Coronary artery (tissue), 2 donors: ENCODE data around the gene FADS3.

Source experiments
- DNase-seq: peaks from one replicate; pipeline ENCODE4 v3.0.0-alpha.2; 2017; ENCODE audit warnings: low spot score
- H3K27ac ChIP-seq, 2 donors: fragments of 200-600 bp; sonication (generic); one replicate each; pipeline ENCODE4 v1.5.1; 2016 to 2019
- H3K4me3 ChIP-seq: fragments of 200-600 bp; sonication (generic); 2 replicates; pipeline ENCODE4 v1.5.1; 2016; ENCODE audit warnings: mild to moderate bottlenecking, moderate library complexity
- CTCF ChIP-seq: fragments of 200-600 bp; sonication (generic); IDR thresholded peaks from one replicate; pipeline ENCODE4 v1.5.1; 2019; ENCODE audit warnings: antibody characterized with exemption

FADS3 gene

GRCh38 chr11:61914471-61915171 lies 23.3 kb upstream of the FADS3 start:
- Histone ChIP-seq H3K27ac (peak overlapping the region in 1 of 2 donors; percentile 30), H3K4me3 (peak overlapping the region; percentile 90)
- DNase-seq, result no peak
- TF ChIP-seq CTCF, result no peak

- no peak for DNase-seq
- Histone ChIP-seq H3K27ac (peak overlapping the region in 1 of 2 donors; percentile 82), H3K4me3 (no peak overlapping the region)
- TF ChIP-seq CTCF, result no peak
These were observed 22.5 kb upstream of the FADS3 start for GRCh38 chr11:61913699-61914395.

- no peak for TF ChIP-seq CTCF
- DNase-seq, result peak; percentile 72
- H3K4me3 ChIP-seq, result no peak overlapping the region
- peak overlapping the region in 1 of 2 donors; percentile 82 for H3K27ac ChIP-seq
These were observed 21.8 kb upstream of the FADS3 start for GRCh38 chr11:61912991-61913698.

GRCh38 chr11:61912530-61912898 lies 21.2 kb upstream of the FADS3 start:
- TF ChIP-seq CTCF, result no peak
- Histone ChIP-seq H3K4me3 (no peak overlapping the region), H3K27ac (peak overlapping the region in 1 of 2 donors; percentile 82)
- DNase-seq, result peak; percentile 72

- Histone ChIP-seq H3K27ac (peak overlapping the region in 1 of 2 donors; percentile 82), H3K4me3 (peak overlapping the region; percentile 10)
- TF ChIP-seq CTCF, result no peak
- peak; percentile 72 for DNase-seq
These were observed 20.6 kb upstream of the FADS3 start for GRCh38 chr11:61911701-61912529.

- Histone ChIP-seq H3K4me3 (peak overlapping the region; percentile 2), H3K27ac (peak overlapping the region in 1 of 2 donors; percentile 82)
- TF ChIP-seq CTCF, result no peak
- no peak for DNase-seq
These were observed 19.9 kb upstream of the FADS3 start for GRCh38 chr11:61911128-61911700.
